Measurements from ENCODE around the gene SMTNL2. TPM values are rescaled to one million over a fixed set of nuclear protein-coding genes. Genes with fewer than 3 reads are reported as not detected.

The SMTNL2 gene
- total RNA-seq, 4 donors from 2014 or later, result 5.7 to 12.0 (median 6.8) TPM; not detected in 1

DNA sequence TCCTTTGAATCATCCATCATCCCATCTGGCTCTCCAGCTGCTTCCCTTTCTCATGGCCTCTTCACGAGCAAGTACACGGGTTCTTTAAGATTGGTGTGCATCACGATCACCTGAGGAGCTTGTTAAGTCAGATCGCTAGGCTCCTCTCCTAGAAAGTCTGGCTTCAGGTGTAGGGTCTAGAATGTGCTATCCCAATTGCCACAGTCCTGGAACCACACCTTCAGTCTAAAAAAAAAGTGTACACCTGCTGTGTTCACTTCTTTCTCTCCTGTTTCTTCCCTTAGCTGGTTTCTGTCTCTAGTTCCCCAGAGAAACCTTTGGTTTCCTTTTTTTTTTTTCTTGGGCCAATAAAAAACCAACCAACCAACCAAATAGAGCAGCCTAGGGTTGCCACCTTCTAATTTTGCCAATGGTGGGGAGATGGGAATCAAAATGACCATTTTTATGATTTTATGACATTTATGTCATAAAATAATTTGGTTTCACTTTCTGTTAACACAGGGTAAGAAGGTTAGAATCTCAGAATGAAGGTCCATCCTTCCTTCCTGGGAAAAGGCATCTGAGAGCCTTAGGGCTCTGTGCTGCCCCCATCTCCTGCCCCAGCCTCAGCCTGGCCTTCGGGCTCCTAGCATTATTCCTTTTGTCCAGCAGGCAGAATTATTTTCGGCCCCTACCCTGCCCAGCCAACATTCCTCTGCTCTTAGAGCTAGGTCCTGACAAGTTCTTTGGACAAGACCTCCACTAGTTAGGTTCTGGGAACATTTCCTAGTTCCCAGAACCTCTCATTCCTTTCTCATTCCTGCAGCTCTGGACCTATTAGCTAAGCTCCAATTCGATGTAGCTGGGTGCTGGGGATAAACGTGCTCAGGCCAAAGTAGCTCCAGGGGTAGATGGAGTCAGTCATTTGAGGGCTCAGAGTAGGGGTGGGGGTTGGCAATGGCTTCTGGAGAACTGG is 22.0 kb upstream of the SMTNL2 start:
- intact Hi-C loops (cut with DNase I; ENCODE audit: low total_unique reads), result no loop called here

DNA sequence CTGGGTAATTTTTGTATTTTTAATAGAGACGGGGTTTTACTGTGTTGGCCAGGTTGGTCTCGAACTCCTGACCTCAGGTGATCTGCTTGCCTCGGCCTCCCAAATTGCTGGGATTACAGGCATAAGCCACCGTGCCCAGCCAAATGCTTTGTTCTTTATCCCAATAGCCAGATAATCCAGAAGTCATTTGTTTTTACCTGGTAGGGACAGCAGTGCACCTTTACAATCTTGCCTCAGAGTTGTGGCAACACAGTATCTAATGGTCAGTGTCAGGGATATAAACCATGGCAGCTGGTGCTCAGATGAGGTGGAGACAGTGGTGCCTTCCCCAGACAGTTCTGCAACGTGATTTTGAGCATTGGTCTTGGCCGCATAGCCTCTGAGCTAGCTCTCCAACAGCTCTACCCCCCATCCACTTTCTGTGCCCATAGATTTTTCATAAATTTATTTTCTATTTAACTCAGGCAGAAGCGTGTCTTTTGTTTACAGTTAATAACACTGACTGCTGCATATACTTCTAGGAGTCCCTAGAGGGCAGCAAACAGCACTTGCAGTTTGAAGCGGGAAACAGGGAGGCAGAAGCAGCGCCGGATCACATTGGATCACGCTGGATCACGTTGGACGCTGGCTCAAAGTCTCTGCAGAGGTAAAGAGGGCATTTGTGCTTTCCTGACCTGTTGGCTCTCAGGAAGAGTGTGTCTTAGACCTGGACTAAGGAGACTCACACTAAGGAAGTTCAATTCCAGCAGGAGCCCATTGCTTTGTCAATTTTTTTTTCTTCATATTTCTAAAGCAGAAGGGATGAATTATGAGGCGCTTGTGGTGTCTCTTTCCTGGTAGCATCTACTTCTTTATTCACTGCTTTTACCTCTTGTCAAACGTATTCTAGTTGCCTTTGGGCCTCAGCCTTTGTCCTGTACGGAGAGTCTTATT is 18.9 kb upstream of the SMTNL2 start:
- peak; percentile 52 to 58 for DNase-seq
- intact Hi-C loops (cut with DNase I; ENCODE audit: low total_unique reads), result no loop called here

More for the DNA sequence above, 22.0 kb upstream of the SMTNL2 start:
- Histone ChIP-seq H3K36me3 (no peaks in the 10 kb centered on the region), H3K4me3 (no peak overlapping the region), H3K4me1 (no peaks in the 10 kb centered on the region), H3K27me3 (no peaks in the 10 kb centered on the region), H3K27ac (no peak overlapping the region), H3K9me3 (no peaks in the 10 kb centered on the region)
- TF ChIP-seq POLR2A (IDR thresholded peaks at IDR 0.05) (no peak), CTCF (IDR thresholded peaks at IDR 0.05) (no peak)
- DNase-seq, result no peak

GRCh38 chr17:4566785-4567184 is 17.5 kb upstream of the SMTNL2 start:
- no peak overlapping the region for H3K4me3 ChIP-seq
- H3K36me3 ChIP-seq, result no peaks in the 10 kb centered on the region
- intact Hi-C loops (cut with DNase I; ENCODE audit: low total_unique reads), result no loop called here
- no peaks in the 10 kb centered on the region for H3K4me1 ChIP-seq
- DNase-seq, result peak in 1 of 2 donors; percentile 52
- no peak overlapping the region for H3K27ac ChIP-seq
- TF ChIP-seq CTCF (IDR thresholded peaks at IDR 0.05) (peak; percentile 48 to 72 (median 63)), POLR2A (IDR thresholded peaks at IDR 0.05) (no peak)
- no peaks in the 10 kb centered on the region for H3K9me3 ChIP-seq
- no peaks in the 10 kb centered on the region for H3K27me3 ChIP-seq

More for the DNA sequence above, 18.9 kb upstream of the SMTNL2 start:
- Histone ChIP-seq H3K36me3 (no peaks in the 10 kb centered on the region), H3K27ac (no peak overlapping the region), H3K27me3 (no peaks in the 10 kb centered on the region), H3K9me3 (no peaks in the 10 kb centered on the region), H3K4me1 (no peaks in the 10 kb centered on the region), H3K4me3 (no peak overlapping the region)
- peak; percentile 68 to 87 (median 84) for TF ChIP-seq CTCF (IDR thresholded peaks at IDR 0.05)
- no peak for TF ChIP-seq POLR2A (IDR thresholded peaks at IDR 0.05)

GRCh38 chr17:4569591-4569990 is 14.7 kb upstream of the SMTNL2 start:
- intact Hi-C loops (cut with DNase I; ENCODE audit: low total_unique reads), result no loop called here

More at GRCh38 chr17:4569591-4569990, 14.7 kb upstream of the SMTNL2 start:
- Histone ChIP-seq H3K4me3 (no peak overlapping the region), H3K4me1 (no peaks in the 10 kb centered on the region), H3K27ac (no peak overlapping the region), H3K9me3 (no peaks in the 10 kb centered on the region), H3K36me3 (no peaks in the 10 kb centered on the region), H3K27me3 (no peaks in the 10 kb centered on the region)
- TF ChIP-seq CTCF (IDR thresholded peaks at IDR 0.05) (no peak), POLR2A (IDR thresholded peaks at IDR 0.05) (no peak)
- DNase-seq, result no peak
